Endothelial cell of umbilical vein (primary cell): ENCODE results near the gene RNGTT. TPM values are rescaled to one million over a fixed set of nuclear protein-coding genes. Genes with fewer than 3 reads are reported as not detected.

Experiments used
- BruUV-seq: library from RNA; stranded (reverse); fragments of 400-500 nt; replicated peaks from 2 replicates; lab custom pipeline; 2021; lab: Mats Ljungman, UMichigan
- CTCF ChIA-PET: fragments of 300-600, 350-600 bp; sonication (Branson Sonifier 250); formaldehyde crosslinking; loops from one replicate; lab custom pipeline; 2021; ENCODE audit warnings: antibody characterized with exemption, inconsistent platforms; lab: Charles Lee
- POLR2A ChIA-PET: fragments of 300-600, 350-600 bp; sonication (Branson Sonifier 250); formaldehyde crosslinking; loops from one replicate; lab custom pipeline; 2021; ENCODE audit warnings: antibody characterized with exemption, inconsistent platforms; lab: Charles Lee
- DNase-seq: peaks from one replicate; pipeline ENCODE4 v3.0.0-alpha.2; 2011; ENCODE audit warnings: low read depth, low spot score
- FAIRE-seq: peaks from 2 replicates; lab custom pipeline; 2011; peaks lifted over from hg19 to GRCh38; lab: Jason Lieb, UNC
- H2AFZ ChIP-seq: 2 replicates; pipeline ENCODE4 v1.6.0; 2012; ENCODE audit warnings: low read depth, low read length, control low read depth, inconsistent platforms
- H3K27ac ChIP-seq: 2 replicates; pipeline ENCODE4 v1.5.1; 2011; ENCODE audit warnings: low read depth, mild to moderate bottlenecking, control low read depth, low read length, moderate library complexity; ENCODE audit not compliant: insufficient read depth
- H3K27me3 ChIP-seq, 2 experiments: 2 replicates each; pipeline versions ENCODE4 v1.6.0 to v1.6.1; 2011; ENCODE audit warnings: low read length in 2 of 2, mixed read lengths in 1 of 2; ENCODE audit not compliant: control insufficient read depth in 2 of 2, insufficient read depth in 2 of 2
- H3K36me3 ChIP-seq, 2 experiments: 2 replicates in 1 of 2; 3 replicates in 1 of 2; pipeline ENCODE4 v1.5.1; 2011; ENCODE audit warnings: low read length in 2 of 2, mild to moderate bottlenecking in 1 of 2, moderate library complexity in 1 of 2; ENCODE audit not compliant: control insufficient read depth in 2 of 2, insufficient read depth in 2 of 2; ENCODE audit errors: extremely low read depth in 1 of 2
- H3K4me1 ChIP-seq: 3 replicates; pipeline ENCODE4 v1.5.1; 2011; ENCODE audit warnings: mild to moderate bottlenecking, low read length; ENCODE audit not compliant: control insufficient read depth, insufficient read depth; ENCODE audit errors: extremely low read depth
- H3K4me2 ChIP-seq: 2 replicates; pipeline ENCODE4 v1.6.1; 2011; ENCODE audit warnings: low read length, control low read depth, mixed read lengths; ENCODE audit not compliant: insufficient read depth
- H3K4me3 ChIP-seq, 3 experiments: fragments of 200-600 bp in 1 of 3; sonication (generic), shearing (Covaris generic) in 1 of 3; replicated peaks in 1 of 3; 2 replicates each; pipeline ENCODE4 v1.5.1; 2011 to 2016; ENCODE audit warnings: control low read depth in 3 of 3, low read length in 3 of 3, mild to moderate bottlenecking in 2 of 3, inconsistent platforms in 1 of 3, low read depth in 1 of 3, moderate library complexity in 1 of 3; ENCODE audit not compliant: insufficient read depth in 1 of 3
- H3K79me2 ChIP-seq: 2 replicates; pipeline ENCODE4 v1.6.0; 2012; ENCODE audit warnings: low read length, inconsistent platforms; ENCODE audit not compliant: control insufficient read depth, insufficient read depth
- H3K9ac ChIP-seq: replicated peaks from 2 replicates; pipeline ENCODE3; 2011; ENCODE audit warnings: low read length, control low read depth; ENCODE audit not compliant: insufficient read depth; ENCODE audit errors: extremely low read depth
- H3K9me1 ChIP-seq: replicated peaks from 3 replicates; pipeline ENCODE4 v1.6.0; 2011; ENCODE audit warnings: mild to moderate bottlenecking, low read length; ENCODE audit not compliant: control insufficient read depth, insufficient read depth; ENCODE audit errors: extremely low read depth
- H3K9me3 ChIP-seq: replicated peaks from 2 replicates; pipeline ENCODE4 v1.5.1; 2012; ENCODE audit warnings: low read length, inconsistent platforms; ENCODE audit not compliant: control insufficient read depth, insufficient read depth
- H4K20me1 ChIP-seq: replicated peaks from 2 replicates; pipeline ENCODE3; 2011; ENCODE audit warnings: mild to moderate bottlenecking, low read length; ENCODE audit not compliant: control insufficient read depth, insufficient read depth; ENCODE audit errors: extremely low read depth
- EZH2 ChIP-seq: IDR thresholded peaks from 2 replicates; pipeline ENCODE4 v1.6.1; 2012; ENCODE audit warnings: borderline replicate concordance, low read depth, mild to moderate bottlenecking, moderate library complexity, low read length, inconsistent platforms; ENCODE audit not compliant: severe bottlenecking
- FOS ChIP-seq: IDR thresholded peaks from 2 replicates; pipeline ENCODE4 v1.6.1; 2011; ENCODE audit warnings: mild to moderate bottlenecking, low read length, moderate library complexity, borderline replicate concordance; ENCODE audit not compliant: insufficient read depth
- GATA2 ChIP-seq: IDR thresholded peaks from 2 replicates; pipeline ENCODE4 v1.7.0; 2011; ENCODE audit warnings: low read depth, mild to moderate bottlenecking, moderate library complexity, mixed read lengths, low read length; ENCODE audit not compliant: insufficient read length, insufficient read depth
- JUN ChIP-seq: IDR thresholded peaks from 2 replicates; pipeline ENCODE4 v1.6.1; 2011; ENCODE audit warnings: borderline replicate concordance, low read depth; ENCODE audit not compliant: insufficient read length, insufficient read depth
- MAX ChIP-seq: IDR thresholded peaks from 2 replicates; pipeline ENCODE4 v1.6.1; 2011; ENCODE audit not compliant: insufficient read depth, insufficient read length
- MYC ChIP-seq: IDR thresholded peaks from one replicate; pipeline ENCODE4 v1.6.1; 2011; ENCODE audit warnings: mild to moderate bottlenecking, low read depth, low read length
- POLR2A ChIP-seq: IDR thresholded peaks from 2 replicates; pipeline ENCODE4 v1.6.1; 2012; ENCODE audit warnings: low read depth, mild to moderate bottlenecking, control low read depth, low read length
- POLR2AphosphoS5 ChIP-seq: IDR thresholded peaks from 2 replicates; pipeline ENCODE4 v1.6.1; 2012; ENCODE audit warnings: low read depth, mild to moderate bottlenecking, control low read depth, low read length, moderate library complexity; ENCODE audit not compliant: insufficient read depth
- dilution Hi-C: fragments of 300-500 bp; cut with MboI; formaldehyde crosslinking; loops from one replicate; pipeline ENCODE4 v1.15.0; 2019; ENCODE audit warnings: low sequenced_read_pairs; ENCODE audit not compliant: extremely low pct_ligation_motif_present
- intact Hi-C: fragments of 100-400 bp; cut with micrococcal nuclease; formaldehyde crosslinking; loops from one replicate; pipeline ENCODE4 v1.10.0; 2022
- polyA plus RNA-seq, 4 experiments: library from polyadenylated mRNA; depleted of rRNA in 3 of 4; stranded (reverse) in 3 of 4; unstranded in 1 of 4; fragments of >200 nt; gene quantifications; 2 replicates each; pipeline versions ENCODE4 v1.2.1 to v1.2.3, GENCODE V29; 2011 to 2012; ENCODE audit warnings: missing spikeins in 1 of 4
- total RNA-seq: library from RNA; stranded (reverse); gene quantifications from 2 replicates; pipeline ENCODE4 v1.2.3, GENCODE V29; 2021
- TF ChIP-seq, protein P1 (sequence below), 2 donors: IDR thresholded peaks; 1 replicate in 1 of 2; 2 replicates in 1 of 2; pipeline ENCODE4 v1.5.1; 2011; ENCODE audit warnings: low read length in 2 of 2, mild to moderate bottlenecking in 2 of 2, moderate library complexity in 2 of 2, control low read depth in 1 of 2, inconsistent platforms in 1 of 2, low read depth in 1 of 2; ENCODE audit not compliant: insufficient read depth in 1 of 2; ENCODE audit errors: extremely low read depth in 1 of 2

RNGTT gene
- total and polyA plus RNA-seq, 2 donors (not counting 3 experiments of a cell fraction or from before 2014, with no cell fraction given), result 2.1 to 13.1 TPM

- Histone ChIP-seq H4K20me1 (no peaks in the 10 kb centered on the region), H3K9me1 (no peaks in the 10 kb centered on the region), H3K9me3 (no peaks in the 10 kb centered on the region), H3K4me2 (no peak overlapping the region), H3K4me1 (no peaks in the 10 kb centered on the region), H3K36me3 (peaks cover 0 to 3% of the 10 kb centered on the region in 2 experiments), H3K27me3 (no peaks in the 10 kb centered on the region), H3K4me3 (no peak overlapping the region), H3K79me2 (no peaks in the 10 kb centered on the region), H2AFZ (no peak overlapping the region), H3K27ac (no peak overlapping the region), H3K9ac (no peak overlapping the region)
- FAIRE-seq (peak; percentile 62), DNase-seq (no peak)
- no TSS peak for BruUV-seq
- CTCF ChIA-PET, result interaction anchor here (0.9 to 3.5 kb wide), 4 partner anchors 10 to 54 kb away, joined by 3 to 19 read pairs (median 9); no protein-coding TSS in a partner anchor
- TF ChIP-seq, protein P1, sequence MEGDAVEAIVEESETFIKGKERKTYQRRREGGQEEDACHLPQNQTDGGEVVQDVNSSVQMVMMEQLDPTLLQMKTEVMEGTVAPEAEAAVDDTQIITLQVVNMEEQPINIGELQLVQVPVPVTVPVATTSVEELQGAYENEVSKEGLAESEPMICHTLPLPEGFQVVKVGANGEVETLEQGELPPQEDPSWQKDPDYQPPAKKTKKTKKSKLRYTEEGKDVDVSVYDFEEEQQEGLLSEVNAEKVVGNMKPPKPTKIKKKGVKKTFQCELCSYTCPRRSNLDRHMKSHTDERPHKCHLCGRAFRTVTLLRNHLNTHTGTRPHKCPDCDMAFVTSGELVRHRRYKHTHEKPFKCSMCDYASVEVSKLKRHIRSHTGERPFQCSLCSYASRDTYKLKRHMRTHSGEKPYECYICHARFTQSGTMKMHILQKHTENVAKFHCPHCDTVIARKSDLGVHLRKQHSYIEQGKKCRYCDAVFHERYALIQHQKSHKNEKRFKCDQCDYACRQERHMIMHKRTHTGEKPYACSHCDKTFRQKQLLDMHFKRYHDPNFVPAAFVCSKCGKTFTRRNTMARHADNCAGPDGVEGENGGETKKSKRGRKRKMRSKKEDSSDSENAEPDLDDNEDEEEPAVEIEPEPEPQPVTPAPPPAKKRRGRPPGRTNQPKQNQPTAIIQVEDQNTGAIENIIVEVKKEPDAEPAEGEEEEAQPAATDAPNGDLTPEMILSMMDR (IDR thresholded peaks at IDR 0.05; ENCODE audit: extremely low read depth in 1 of 2, insufficient read depth in 1 of 2, low read depth in 1 of 2, low read length in 2 of 2), result peak in 1 of 2 donors; percentile 12
- no peak for TF ChIP-seq MAX
- POLR2A ChIA-PET, result no interaction called here
- dilution Hi-C loops, result no loop called here
- intact Hi-C loops, result no loop called here
Measured at GRCh38 chr6:88899569-88900316, 63.7 kb downstream of the RNGTT start.

GRCh38 chr6:88895911-88896310 lies 67.5 kb downstream of the RNGTT start:
- no peaks in the 10 kb centered on the region for H3K79me2 ChIP-seq
- no peak for TF ChIP-seq POLR2A
- TF ChIP-seq GATA2, result no peak
- TF ChIP-seq MYC, result no peak
- no peak for TF ChIP-seq EZH2
- no peak for TF ChIP-seq MAX
- no peak for TF ChIP-seq JUN
- TF ChIP-seq, protein P1 (IDR thresholded peaks at IDR 0.05; ENCODE audit: extremely low read depth in 1 of 2, insufficient read depth in 1 of 2, low read depth in 1 of 2, low read length in 2 of 2), result no peak
- TF ChIP-seq FOS, result no peak
- no peak for TF ChIP-seq POLR2AphosphoS5
- ChIA-PET CTCF (interaction anchor here (0.6 to 1.3 kb wide), 2 partner anchors 12 to 25 kb away, joined by 3 to 4 read pairs; no protein-coding TSS in a partner anchor), POLR2A (no interaction called here)
- dilution Hi-C loops (no loop called here), intact Hi-C loops (no loop called here)
- no peaks in the 10 kb centered on the region for H3K9me1 ChIP-seq
- BruUV-seq, result no TSS peak
- no peak overlapping the region for H3K4me2 ChIP-seq
- no peak for FAIRE-seq
- no peak overlapping the region for H3K27ac ChIP-seq
- H3K27me3 ChIP-seq, result no peaks in the 10 kb centered on the region
- H3K9ac ChIP-seq, result no peak overlapping the region
- no peak overlapping the region for H3K4me3 ChIP-seq
- H4K20me1 ChIP-seq, result no peaks in the 10 kb centered on the region
- H3K9me3 ChIP-seq, result no peaks in the 10 kb centered on the region
- no peak for DNase-seq
- no peak overlapping the region for H2AFZ ChIP-seq
- H3K4me1 ChIP-seq, result no peaks in the 10 kb centered on the region
- no peaks in the 10 kb centered on the region for H3K36me3 ChIP-seq
